SK-N-DZ (cell line): ENCODE data around the gene ARV1.
"Not testable (repeated sequence)": the region's sequence is repeated elsewhere in the genome, so short reads cannot be mapped to it uniquely, and the experiment has no call there.

Experiments
- DNase-seq: peaks from one replicate; pipeline ENCODE4 v3.0.0-alpha.2; 2015; ENCODE audit warnings: low spot score

Gene ARV1

GRCh38 chr1:230976825-230977747, 1.8 kb upstream of the ARV1 start:
- DNase-seq: no peak

DNA sequence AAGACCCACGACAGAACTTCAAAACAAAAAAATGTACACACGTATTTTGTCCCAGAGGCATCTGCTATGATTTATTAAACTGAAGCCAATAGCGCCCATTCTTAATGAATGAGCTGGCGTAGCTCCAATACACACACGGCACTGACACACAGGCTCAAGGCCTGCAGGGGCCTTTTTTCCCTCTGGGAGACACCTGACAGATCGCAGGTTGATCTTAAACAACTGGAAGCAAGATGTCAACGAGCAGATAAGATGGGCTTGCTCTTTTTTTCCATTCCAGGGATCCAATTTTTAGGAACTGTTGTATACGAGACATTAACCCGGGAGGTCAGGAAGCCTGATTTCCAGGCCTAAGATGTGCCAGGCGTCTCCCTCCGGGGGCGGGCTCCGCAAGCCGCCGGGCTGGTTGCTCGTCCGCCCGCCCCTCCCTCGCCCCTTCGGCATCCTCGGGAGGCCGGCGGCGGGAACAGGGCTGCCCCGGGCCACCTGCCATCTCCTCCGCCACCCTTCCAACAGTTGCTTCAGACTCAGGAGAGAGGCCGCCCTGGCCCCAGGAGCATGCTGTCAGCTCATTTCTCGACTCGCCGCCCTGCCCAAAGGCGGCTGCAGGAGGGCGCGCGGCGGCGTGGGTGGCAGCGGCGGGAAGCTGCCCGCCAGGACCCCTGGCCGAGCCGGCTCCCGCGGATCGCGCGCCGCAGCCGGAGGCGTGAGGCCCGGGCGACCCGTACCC, 968 bp upstream of the ARV1 start:
- peak; percentile 38 for DNase-seq

DNA sequence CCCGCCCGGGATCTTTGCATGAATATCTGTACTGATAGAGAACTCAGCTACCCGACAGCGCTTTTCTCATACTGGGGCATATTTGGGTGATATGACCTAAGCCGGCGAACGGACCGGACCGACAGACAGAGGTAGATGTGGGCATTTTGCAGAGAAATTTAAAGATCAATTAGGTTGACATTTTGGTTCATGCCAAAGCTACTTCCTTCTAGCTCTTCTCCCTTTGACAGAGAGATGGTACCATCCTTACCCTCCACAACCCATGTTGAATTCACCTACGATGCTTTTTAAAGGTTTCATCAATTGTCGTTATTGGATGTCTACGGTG, 459 bp downstream of the ARV1 start:
- DNase-seq: no peak

- no peak for DNase-seq
Observed at GRCh38 chr1:230979952-230980351, 1.1 kb downstream of the ARV1 start.

GRCh38 chr1:230982696-230983095, 3.8 kb downstream of the ARV1 start:
- no peak for DNase-seq

- DNase-seq: no peak
Observed at GRCh38 chr1:230983811-230984210, 4.9 kb downstream of the ARV1 start.

DNA sequence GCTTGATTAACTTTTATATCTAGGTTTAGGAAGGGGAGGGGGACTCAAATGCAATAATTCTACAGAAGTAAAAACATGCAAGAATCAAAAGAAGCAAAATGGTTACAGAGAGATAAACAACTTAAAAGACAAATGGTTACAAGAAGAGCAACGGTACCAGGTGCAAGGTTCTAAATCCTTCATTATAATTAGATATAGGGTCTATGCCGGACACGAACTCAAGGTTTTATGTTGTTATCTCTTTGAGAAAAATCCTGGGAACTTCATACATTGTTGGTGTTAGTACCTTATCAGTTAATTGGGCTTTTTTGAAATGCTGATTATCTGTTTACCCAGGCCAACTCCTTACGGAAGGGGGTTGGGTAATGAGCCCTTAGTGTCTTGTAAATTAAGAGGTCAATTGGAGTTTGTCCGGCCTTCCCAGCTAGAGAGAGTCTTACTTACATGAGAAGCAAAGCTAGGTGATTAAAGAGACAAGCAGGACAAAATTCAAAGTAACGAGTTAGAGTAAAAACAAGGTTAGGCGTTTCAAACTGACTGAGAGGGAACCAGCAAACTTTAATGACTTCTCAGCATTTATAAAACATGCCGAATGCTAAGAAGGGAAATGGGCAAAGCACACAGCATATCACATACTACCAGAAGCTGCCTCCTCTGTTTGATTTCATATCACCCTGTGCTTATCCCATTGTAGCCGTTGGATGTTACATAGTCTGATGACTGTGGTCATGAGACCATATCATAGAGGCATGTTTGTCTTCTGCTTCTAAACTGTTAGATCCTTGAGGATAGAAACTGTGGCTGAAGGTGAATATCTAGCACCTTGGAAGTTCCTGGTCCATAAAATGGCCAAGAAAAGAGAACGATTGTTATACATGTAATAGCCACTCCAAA, 6.0 kb downstream of the ARV1 start:
- not testable (repeated sequence) for DNase-seq

GRCh38 chr1:230985711-230986110, 6.8 kb downstream of the ARV1 start:
- DNase-seq: no peak

DNA sequence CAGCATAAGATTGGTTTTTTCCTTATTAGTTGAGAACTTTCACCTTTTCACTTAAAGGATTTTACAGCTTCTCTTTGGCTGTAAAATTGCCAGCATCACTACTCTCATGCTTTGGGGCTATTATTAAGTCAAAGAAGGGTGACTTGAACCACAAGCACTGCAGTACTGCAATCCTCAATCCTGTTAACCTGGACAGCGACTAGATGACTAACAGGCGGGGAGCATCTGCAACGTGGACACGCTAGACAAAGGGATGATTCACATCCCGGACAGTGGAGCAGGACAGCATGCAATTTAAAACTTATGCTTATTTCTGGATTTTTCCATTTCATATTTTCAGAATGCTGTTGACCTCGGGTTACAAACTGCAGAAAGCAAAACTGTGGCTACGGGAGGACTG, 8.1 kb downstream of the ARV1 start:
- no peak for DNase-seq

DNA sequence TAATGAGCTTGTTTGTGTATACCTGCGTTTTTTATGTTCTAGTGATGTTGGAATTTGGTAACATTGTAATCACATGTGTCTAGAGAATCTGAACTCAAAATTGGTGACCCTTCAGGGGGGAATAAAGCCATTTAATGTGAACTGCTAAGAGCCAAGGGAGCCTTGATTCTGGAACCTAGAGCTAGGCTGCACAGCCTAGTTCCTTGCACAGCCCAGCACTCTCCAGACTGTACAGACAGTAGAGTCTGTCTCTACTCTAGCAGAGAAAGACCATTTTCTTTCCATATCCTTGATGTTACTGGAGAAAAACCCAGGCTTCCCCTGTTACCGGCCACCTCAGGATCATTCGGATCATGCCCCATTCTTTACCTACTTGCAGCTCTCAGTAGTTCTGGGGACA, 8.6 kb downstream of the ARV1 start:
- no peak for DNase-seq

- DNase-seq: no peak
Observed at GRCh38 chr1:230992100-230992774, 13.3 kb downstream of the ARV1 start.

DNA sequence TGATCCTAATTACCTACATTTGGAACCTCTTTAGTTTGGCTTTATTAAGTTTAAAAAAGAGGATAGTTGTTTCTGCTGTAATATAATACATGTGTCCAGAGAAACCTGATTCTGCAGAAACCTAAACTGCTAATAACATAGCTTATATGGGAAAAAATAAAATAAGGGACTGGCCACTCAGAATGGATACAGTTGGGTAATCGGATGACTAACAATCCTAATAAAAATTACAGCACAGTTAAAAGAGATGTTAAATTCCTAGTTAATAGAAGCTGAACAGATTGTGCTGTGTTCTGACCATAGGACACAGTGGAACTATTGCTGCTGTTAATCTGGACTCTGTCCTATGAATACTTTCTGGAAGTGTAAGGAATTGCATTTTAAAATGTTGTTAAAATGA, 16.0 kb downstream of the ARV1 start:
- DNase-seq: no peak

GRCh38 chr1:231000201-231000600, 21.3 kb downstream of the ARV1 start:
- DNase-seq: no peak

GRCh38 chr1:231000639-231001038, 21.7 kb downstream of the ARV1 start:
- no peak for DNase-seq

GRCh38 chr1:231001892-231002291, 23.0 kb downstream of the ARV1 start:
- DNase-seq: no peak

GRCh38 chr1:231007535-231007934, 28.6 kb downstream of the ARV1 start:
- DNase-seq: not testable (repeated sequence)

GRCh38 chr1:231011360-231011759, 32.5 kb downstream of the ARV1 start:
- DNase-seq: no peak

DNA sequence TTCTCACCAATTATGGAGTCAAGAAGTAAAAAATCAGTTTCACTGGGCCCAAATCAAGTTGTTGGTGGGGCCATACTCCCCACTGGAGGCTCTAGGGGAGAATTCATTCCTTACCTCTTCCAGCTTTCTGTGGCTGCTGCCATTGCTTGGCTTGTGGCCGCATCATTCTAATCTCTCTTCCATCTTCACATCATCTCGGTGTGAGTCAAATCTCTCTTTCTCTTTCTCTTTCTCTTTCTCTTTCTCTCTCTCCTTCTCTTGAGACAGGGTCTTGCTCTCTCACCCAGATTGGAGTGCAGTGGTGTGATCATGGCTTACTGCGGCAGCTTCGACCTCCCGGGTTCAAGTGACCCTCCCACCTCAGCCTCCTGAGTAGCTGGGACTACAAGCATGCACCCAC, 33.1 kb downstream of the ARV1 start:
- no peak for DNase-seq

GRCh38 chr1:231013391-231014015, 34.6 kb downstream of the ARV1 start:
- no peak for DNase-seq

GRCh38 chr1:231016234-231016633, 37.3 kb downstream of the ARV1 start:
- DNase-seq: no peak

- no peak for DNase-seq
Observed at GRCh38 chr1:231016966-231017365, 38.1 kb downstream of the ARV1 start.
